Heart right ventricle (tissue), 16 donors: Measurements from ENCODE around the gene DIP2C. TPM values are rescaled to one million over a fixed set of nuclear protein-coding genes. Genes with fewer than 3 reads are reported as not detected.

Experiments
- ATAC-seq, 8 donors: fragments of 200-7000 bp; cut with Tn5 transposase; one replicate each; pipeline ENCODE4 v1.9.1; 2020; ENCODE audit warnings: mild to moderate bottlenecking in 8 of 8, moderate library complexity in 8 of 8, moderate number of reproducible peaks in 1 of 8
- DNase-seq, 2 donors: peaks; one replicate each; pipeline ENCODE4 v3.0.0-alpha.2; 2020
- H3K27ac ChIP-seq, 10 donors: fragments of 200-600 bp; sonication (generic) in 2 of 10; one replicate each; pipeline versions ENCODE4 v1.5.0 to v1.8.0; 2020 to 2022; ENCODE audit warnings: mild to moderate bottlenecking in 3 of 10
- H3K27me3 ChIP-seq, 7 donors: fragments of 200-600 bp; one replicate each; pipeline ENCODE4 v1.8.0; 2021 to 2022; ENCODE audit warnings: mild to moderate bottlenecking in 2 of 7
- H3K36me3 ChIP-seq, 9 donors: fragments of 200-600 bp; sonication (generic) in 1 of 9; one replicate each; pipeline versions ENCODE4 v1.5.0 to v1.8.0; 2020 to 2022; ENCODE audit warnings: mild to moderate bottlenecking in 2 of 9
- H3K4me1 ChIP-seq, 9 donors: fragments of 200-600 bp; sonication (generic) in 1 of 9; one replicate each; pipeline versions ENCODE4 v1.5.0 to v1.8.0; 2020 to 2022; ENCODE audit warnings: mild to moderate bottlenecking in 4 of 9
- H3K4me3 ChIP-seq, 10 donors: fragments of 200-600 bp; sonication (generic) in 2 of 10; one replicate each; pipeline versions ENCODE4 v1.5.0 to v1.8.0; 2020 to 2022; ENCODE audit warnings: mild to moderate bottlenecking in 7 of 10, moderate library complexity in 2 of 10
- H3K9me3 ChIP-seq, 11 donors: fragments of 200-600 bp in 10 of 11; sonication (generic) in 2 of 11; one replicate each; pipeline versions ENCODE4 v1.5.0 to v1.8.0; 2013 to 2022; ENCODE audit warnings: mild to moderate bottlenecking in 2 of 11, control low read depth in 1 of 11, moderate library complexity in 1 of 11
- CTCF ChIP-seq, 9 donors: fragments of 200-600 bp; sonication (generic) in 2 of 9; IDR thresholded peaks; one replicate each; pipeline versions ENCODE4 v1.5.0 to v1.8.0; 2021 to 2022; ENCODE audit warnings: antibody characterized with exemption in 9 of 9, mild to moderate bottlenecking in 5 of 9, moderate library complexity in 1 of 9
- WGBS, 2 donors: extraction: QIAGEN DNeasy Blood & Tissue Kit; methylation state at CpG; one replicate each; pipeline ENCODE4 v1.1.7; 2013; ENCODE audit warnings: inconsistent platforms in 1 of 2; 5-methylcytosine and 5-hydroxymethylcytosine counted together
- intact Hi-C, 10 donors: fragments of 100-400 bp; cut with DNase I; formaldehyde crosslinking; loops; one replicate each; pipeline versions ENCODE4 v1.11.1 to v1.14.2; 2022
- polyA plus RNA-seq, 2 donors: library from polyadenylated mRNA; stranded (reverse); fragments of 200-250 nt; gene quantifications; one replicate each; pipeline ENCODE4 v1.2.3, GENCODE V29; 2013
- total RNA-seq, 10 donors: library from RNA; stranded (reverse); fragmentation: NEBNext Ultra II Directional in 3 of 10; extraction: Animal tissue kit (Norgen Biotek cat#: 25700) in 3 of 10; gene quantifications; one replicate each; pipeline versions ENCODE4 v1.2.1 to v1.2.4, GENCODE V29; 2021 to 2023
- donor health status: Arrhythmogenic right ventricular cardiomyopathy.
- donor health status: ischemic (EF 13 %, LVEDD 7.1; RV severe dilation, severe dysfunction).
- donor health status: healthy with polysubstance abuse.
- donor health status: DM: no; HTN: yes; CAD: no.
- donor health status: DM: no; HTN: no; CAD: no.
- donor health status: ischemic (EF 25% LVEDD 6.9; RV normal size, moderate dysfunction).
- donor health status: ischemic (EF 25% LVEDD 5.7; RV mildly dilated, moderate dysfunction).
- donor health status: healthy.
- donor health status: DM: yes; HTN: yes; CAD: no.
- donor health status: Ischemic cardiomyopathy.
- donor health status: ischemic (EF 35%, LVEDD 5.7; RV mildly dilated, moderate dysfunction).
- donor health status: nonischemic (EF 11% LVEDD 7.7; RV severe dilation, severe dysfunction).
- donor health status: DM: yes; HTN: yes; CAD: no.
- donor health status: PGD.
- donor health status: ischemic (EF 29% LVEDD 5.4; RV normal size, mild dysfunction).
- donor health status: nonischemic (EF 23%, LVEDD 6.1; RV moderate dilation, normal function).

DIP2C gene
- total and polyA plus RNA-seq, 12 donors, result 7.1 to 48.2 (median 33.7) TPM

DNA sequence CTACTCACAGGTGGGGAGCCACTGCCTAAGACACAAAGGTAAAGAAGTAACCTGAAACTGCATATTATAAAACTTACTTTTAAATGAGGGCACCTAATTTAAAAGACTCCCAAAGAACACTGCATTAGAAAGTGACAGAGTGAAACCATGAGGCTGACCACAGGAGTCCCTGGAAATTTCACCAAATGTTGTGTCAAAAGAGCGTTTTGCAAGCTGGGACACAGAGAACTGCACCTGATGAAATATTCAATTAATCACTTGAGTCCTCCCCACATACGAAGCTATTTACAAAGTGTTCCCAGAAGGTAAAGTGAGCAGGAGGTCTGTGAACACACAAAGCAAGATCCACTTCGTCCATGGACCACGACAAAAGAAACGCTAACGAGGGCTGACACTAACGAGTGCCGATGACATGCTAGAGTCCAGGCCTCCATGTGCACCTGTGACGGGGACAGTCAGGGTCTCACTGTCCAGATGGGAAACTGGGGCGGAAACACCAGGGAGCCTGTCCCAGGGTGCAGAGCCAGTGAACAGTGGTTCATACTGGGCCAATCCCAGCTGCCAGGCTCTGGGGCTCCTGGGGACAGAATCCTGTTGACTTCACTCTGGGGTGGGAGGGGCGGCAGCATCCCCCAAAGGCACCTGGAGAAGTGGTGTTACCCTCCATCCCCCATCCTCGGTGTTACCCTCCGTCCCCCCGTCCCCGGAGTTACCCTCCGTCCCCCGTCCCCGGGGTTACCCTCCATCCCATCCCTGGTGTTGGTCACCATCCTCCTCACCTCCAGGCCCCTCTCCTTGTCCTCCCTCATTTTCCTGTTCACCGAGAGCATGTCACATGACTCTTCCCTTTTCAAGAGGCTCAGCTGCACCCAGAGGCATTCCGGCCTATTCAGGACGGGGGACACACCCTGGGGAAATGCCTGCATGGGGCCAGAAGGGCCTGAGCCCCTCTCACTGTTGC, 63.4 kb downstream of the DIP2C start:
- H3K27ac ChIP-seq, result peak overlapping the region; percentile 70 to 94 (median 82)
- no peak for TF ChIP-seq CTCF (IDR thresholded peaks at IDR 0.05)
- intact Hi-C loops, result loop anchor here in 5 of 10 donors (5.0 to 10.0 kb wide), 4 partner anchors 46 to 114 kb away; partner anchors contain the start of gene DIP2C (in 4 of the 5)
- DNase-seq (no peak), ATAC-seq (no peak)
- H3K27me3 ChIP-seq, result no peaks in the 10 kb centered on the region
- H3K4me3 ChIP-seq, result peak overlapping the region in 6 of 10 donors; percentile 5 to 40 (median 32)
- peaks cover 10 to 48% (median 32%) of the 10 kb centered on the region in 9 donors for H3K4me1 ChIP-seq
- peaks cover 0 to 10% (median 0%) of the 10 kb centered on the region in 9 donors for H3K36me3 ChIP-seq
- H3K9me3 ChIP-seq, result no peaks in the 10 kb centered on the region
- WGBS, 2 donors, result 88 to 90% methylated on average over 21 of the region's 21 CpGs

- 17 to 18% methylated on average over 17 of the region's 17 CpGs for WGBS, 2 donors
- Histone ChIP-seq H3K27me3 (no peaks in the 10 kb centered on the region), H3K9me3 (no peaks in the 10 kb centered on the region), H3K4me3 (peak overlapping the region in 8 of 10 donors; percentile 1 to 40 (median 24)), H3K27ac (peak overlapping the region; percentile 70 to 94 (median 82)), H3K36me3 (peaks cover 0 to 10% (median 0%) of the 10 kb centered on the region in 9 donors), H3K4me1 (peaks cover 10 to 52% (median 32%) of the 10 kb centered on the region in 9 donors)
- DNase-seq, result peak; percentile 60 to 72
- peak; percentile 65 to 89 (median 82) for ATAC-seq
- intact Hi-C loops, result loop anchor here in 5 of 10 donors (5.0 to 10.0 kb wide), 4 partner anchors 47 to 113 kb away; partner anchors contain the start of gene DIP2C (in 4 of the 5)
- no peak for TF ChIP-seq CTCF (IDR thresholded peaks at IDR 0.05)
Measured at GRCh38 chr10:625333-625696, 64.2 kb downstream of the DIP2C start.

DNA sequence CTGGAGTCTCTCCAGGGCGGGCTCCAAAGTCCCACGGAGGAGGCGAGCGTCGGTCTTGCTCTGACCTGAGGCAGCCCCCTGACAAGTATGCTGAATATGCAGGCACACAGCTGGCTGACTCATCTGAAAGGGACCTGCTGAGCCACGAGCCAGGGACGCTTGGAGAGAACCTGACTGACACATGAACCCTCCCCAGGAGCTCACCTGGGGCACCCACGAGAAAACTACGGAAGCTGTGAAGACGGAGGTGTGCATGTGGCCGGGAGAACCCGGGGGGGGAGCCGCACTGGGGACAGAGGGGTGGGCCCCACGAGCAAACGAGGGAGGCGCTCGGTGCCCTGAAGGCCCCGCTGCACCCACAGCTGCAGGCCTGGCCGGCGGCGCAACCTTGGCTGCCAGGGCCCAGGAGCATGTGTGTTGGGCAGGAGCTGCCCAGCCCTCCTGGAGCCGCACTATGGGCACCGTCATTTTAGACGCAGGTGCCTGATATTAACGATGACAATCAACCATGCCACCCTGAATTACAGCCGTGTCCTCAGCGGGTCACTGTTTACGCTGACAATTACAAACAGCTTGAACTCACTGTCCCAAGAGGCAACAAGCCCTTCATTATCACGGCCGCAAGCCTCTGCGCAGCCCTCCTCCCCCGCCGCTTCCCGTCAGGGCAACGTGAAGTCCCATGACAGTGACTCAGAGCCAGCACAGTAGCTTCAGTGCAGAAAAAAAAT, 64.7 kb downstream of the DIP2C start:
- DNase-seq (peak; percentile 72 to 79), ATAC-seq (peak; percentile 81 to 92 (median 90))
- intact Hi-C loops, result loop anchor here in 5 of 10 donors (5.0 to 10.0 kb wide), 4 partner anchors 48 to 112 kb away; partner anchors contain the start of gene DIP2C (in 4 of the 5)
- Histone ChIP-seq H3K27me3 (peaks cover 0 to 3% (median 0%) of the 10 kb centered on the region in 7 donors), H3K9me3 (no peaks in the 10 kb centered on the region), H3K36me3 (peaks cover 0 to 9% (median 0%) of the 10 kb centered on the region in 9 donors), H3K4me1 (peaks cover 10 to 58% (median 32%) of the 10 kb centered on the region in 9 donors), H3K27ac (peak overlapping the region; percentile 70 to 94 (median 82)), H3K4me3 (peak overlapping the region in 8 of 10 donors; percentile 1 to 40 (median 24))
- peak in 1 of 9 donors; percentile 10 for TF ChIP-seq CTCF (IDR thresholded peaks at IDR 0.05)
- 27 to 30% methylated on average over 35 of the region's 35 CpGs for WGBS, 2 donors

DNA sequence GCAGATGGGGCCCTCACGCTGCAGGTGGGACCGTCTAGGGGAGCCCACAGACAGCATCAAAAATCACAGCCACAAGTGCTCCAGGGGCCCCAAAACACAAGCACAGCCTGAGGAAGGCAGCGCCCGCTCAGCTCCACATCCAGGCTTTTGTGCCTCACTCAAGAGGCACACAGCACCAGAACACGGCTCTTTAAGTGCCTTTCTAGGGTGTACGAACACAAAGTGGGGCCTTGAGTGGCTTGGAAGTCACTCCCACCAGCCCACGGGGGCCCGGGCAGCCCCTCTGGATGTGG, 65.2 kb downstream of the DIP2C start:
- H3K36me3 ChIP-seq, result peaks cover 0 to 3% (median 0%) of the 10 kb centered on the region in 9 donors
- TF ChIP-seq CTCF (IDR thresholded peaks at IDR 0.05), result no peak
- no peak for DNase-seq
- 52 to 65% methylated on average over 8 of the region's 8 CpGs for WGBS, 2 donors
- intact Hi-C loops, result loop anchor here in 3 of 10 donors (10.0 kb wide), 1 partner anchor 61 kb away; the partner anchor contains the start of gene DIP2C (in 3 of the 3)
- H3K27ac ChIP-seq, result peak overlapping the region; percentile 70 to 94 (median 82)
- H3K27me3 ChIP-seq, result peaks cover 0 to 5% (median 0%) of the 10 kb centered on the region in 7 donors
- no peak overlapping the region for H3K4me3 ChIP-seq
- H3K9me3 ChIP-seq, result no peaks in the 10 kb centered on the region
- peaks cover 10 to 62% (median 34%) of the 10 kb centered on the region in 9 donors for H3K4me1 ChIP-seq
- ATAC-seq, result peak in 6 of 8 donors; percentile 0 to 10 (median 1)
